Hepatocyte (in vitro differentiated cells): ENCODE measurements around the gene CDH4.

Experiments
- CTCF ChIP-seq: fragments of 200-600 bp; sonication (generic); IDR thresholded peaks from 2 replicates; pipeline ENCODE4 v1.5.1; 2016; ENCODE audit warnings: antibody characterized with exemption, mild to moderate bottlenecking; ENCODE audit not compliant: poor library complexity
- EZH2 ChIP-seq: fragments of 200-600 bp; sonication (generic); IDR thresholded peaks from 2 replicates; pipeline ENCODE4 v1.6.1; 2016; ENCODE audit warnings: antibody characterized with exemption, mild to moderate bottlenecking, borderline replicate concordance
- EZH2phosphoT487 ChIP-seq: fragments of 200-600 bp; sonication (generic); IDR thresholded peaks from one replicate; pipeline ENCODE4 v1.6.1; 2018; ENCODE audit warnings: antibody characterized with exemption, mild to moderate bottlenecking, low read depth, moderate library complexity; ENCODE audit not compliant: unreplicated experiment, severe bottlenecking

DNA sequence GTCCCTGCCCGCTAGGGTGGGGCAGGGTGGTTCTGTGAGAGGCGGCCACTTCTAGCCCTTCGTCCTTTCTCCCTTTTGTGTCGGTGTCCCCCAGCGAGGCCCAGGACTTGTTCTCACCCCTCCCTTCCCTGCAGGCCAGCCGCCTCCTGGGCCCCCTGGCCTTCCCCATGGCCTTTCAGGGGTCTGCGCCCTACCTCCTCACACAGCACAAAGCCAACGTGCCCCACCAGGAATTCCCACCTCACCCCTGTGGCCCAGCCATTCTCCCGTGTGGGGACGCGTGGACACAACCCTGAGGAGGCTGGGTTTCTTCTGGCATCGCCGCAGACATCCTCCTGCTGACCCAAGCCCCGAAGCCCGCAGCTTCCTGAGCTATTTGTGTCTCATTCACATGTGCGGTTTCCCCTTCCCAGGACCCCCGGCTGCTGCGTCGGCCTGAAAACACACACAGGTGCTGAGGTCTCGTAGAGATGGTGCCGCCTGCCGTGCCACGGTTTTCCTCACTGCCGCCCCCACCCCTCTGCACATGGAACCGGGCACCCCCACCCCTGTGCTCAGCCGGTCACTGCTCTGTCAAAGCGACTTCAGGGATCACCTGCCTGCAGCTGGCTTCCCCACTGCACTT is 375.8 kb downstream of the CDH4 start:
- TF ChIP-seq CTCF (no peak), EZH2 (no peak), EZH2phosphoT487 (no peak)
